Endothelial cell of umbilical vein (primary cell): Measurements from ENCODE around the gene ISG15. TPM values are rescaled to one million over a fixed set of nuclear protein-coding genes. Genes with fewer than 3 reads are reported as not detected.

Experiments
- BruUV-seq: library from RNA; stranded (reverse); fragments of 400-500 nt; replicated peaks from 2 replicates; lab custom pipeline; 2021; lab: Mats Ljungman, UMichigan
- CTCF ChIA-PET: fragments of 300-600, 350-600 bp; sonication (Branson Sonifier 250); formaldehyde crosslinking; loops from one replicate; lab custom pipeline; 2021; ENCODE audit warnings: antibody characterized with exemption, inconsistent platforms; lab: Charles Lee
- POLR2A ChIA-PET: fragments of 300-600, 350-600 bp; sonication (Branson Sonifier 250); formaldehyde crosslinking; loops from one replicate; lab custom pipeline; 2021; ENCODE audit warnings: antibody characterized with exemption, inconsistent platforms; lab: Charles Lee
- DNase-seq: peaks from one replicate; pipeline ENCODE4 v3.0.0-alpha.2; 2011; ENCODE audit warnings: low read depth, low spot score
- FAIRE-seq: peaks from 2 replicates; lab custom pipeline; 2011; peaks lifted over from hg19 to GRCh38; lab: Jason Lieb, UNC
- H2AFZ ChIP-seq: 2 replicates; pipeline ENCODE4 v1.6.0; 2012; ENCODE audit warnings: low read depth, low read length, control low read depth, inconsistent platforms
- H3K27ac ChIP-seq: 2 replicates; pipeline ENCODE4 v1.5.1; 2011; ENCODE audit warnings: low read depth, mild to moderate bottlenecking, control low read depth, low read length, moderate library complexity; ENCODE audit not compliant: insufficient read depth
- H3K27me3 ChIP-seq, 2 experiments: 2 replicates each; pipeline versions ENCODE4 v1.6.0 to v1.6.1; 2011; ENCODE audit warnings: low read length in 2 of 2, mixed read lengths in 1 of 2; ENCODE audit not compliant: control insufficient read depth in 2 of 2, insufficient read depth in 2 of 2
- H3K36me3 ChIP-seq, 2 experiments: 2 replicates in 1 of 2; 3 replicates in 1 of 2; pipeline ENCODE4 v1.5.1; 2011; ENCODE audit warnings: low read length in 2 of 2, mild to moderate bottlenecking in 1 of 2, moderate library complexity in 1 of 2; ENCODE audit not compliant: control insufficient read depth in 2 of 2, insufficient read depth in 2 of 2; ENCODE audit errors: extremely low read depth in 1 of 2
- H3K4me1 ChIP-seq: 3 replicates; pipeline ENCODE4 v1.5.1; 2011; ENCODE audit warnings: mild to moderate bottlenecking, low read length; ENCODE audit not compliant: control insufficient read depth, insufficient read depth; ENCODE audit errors: extremely low read depth
- H3K4me2 ChIP-seq: 2 replicates; pipeline ENCODE4 v1.6.1; 2011; ENCODE audit warnings: low read length, control low read depth, mixed read lengths; ENCODE audit not compliant: insufficient read depth
- H3K4me3 ChIP-seq, 3 experiments: fragments of 200-600 bp in 1 of 3; sonication (generic), shearing (Covaris generic) in 1 of 3; replicated peaks in 1 of 3; 2 replicates each; pipeline ENCODE4 v1.5.1; 2011 to 2016; ENCODE audit warnings: control low read depth in 3 of 3, low read length in 3 of 3, mild to moderate bottlenecking in 2 of 3, inconsistent platforms in 1 of 3, low read depth in 1 of 3, moderate library complexity in 1 of 3; ENCODE audit not compliant: insufficient read depth in 1 of 3
- H3K79me2 ChIP-seq: 2 replicates; pipeline ENCODE4 v1.6.0; 2012; ENCODE audit warnings: low read length, inconsistent platforms; ENCODE audit not compliant: control insufficient read depth, insufficient read depth
- H3K9ac ChIP-seq: replicated peaks from 2 replicates; pipeline ENCODE3; 2011; ENCODE audit warnings: low read length, control low read depth; ENCODE audit not compliant: insufficient read depth; ENCODE audit errors: extremely low read depth
- H3K9me1 ChIP-seq: replicated peaks from 3 replicates; pipeline ENCODE4 v1.6.0; 2011; ENCODE audit warnings: mild to moderate bottlenecking, low read length; ENCODE audit not compliant: control insufficient read depth, insufficient read depth; ENCODE audit errors: extremely low read depth
- H3K9me3 ChIP-seq: replicated peaks from 2 replicates; pipeline ENCODE4 v1.5.1; 2012; ENCODE audit warnings: low read length, inconsistent platforms; ENCODE audit not compliant: control insufficient read depth, insufficient read depth
- H4K20me1 ChIP-seq: replicated peaks from 2 replicates; pipeline ENCODE3; 2011; ENCODE audit warnings: mild to moderate bottlenecking, low read length; ENCODE audit not compliant: control insufficient read depth, insufficient read depth; ENCODE audit errors: extremely low read depth
- CTCF ChIP-seq, 2 donors: IDR thresholded peaks; 1 replicate in 1 of 2; 2 replicates in 1 of 2; pipeline ENCODE4 v1.5.1; 2011; ENCODE audit warnings: low read length in 2 of 2, mild to moderate bottlenecking in 2 of 2, moderate library complexity in 2 of 2, control low read depth in 1 of 2, inconsistent platforms in 1 of 2, low read depth in 1 of 2; ENCODE audit not compliant: insufficient read depth in 1 of 2; ENCODE audit errors: extremely low read depth in 1 of 2
- EZH2 ChIP-seq: IDR thresholded peaks from 2 replicates; pipeline ENCODE4 v1.6.1; 2012; ENCODE audit warnings: borderline replicate concordance, low read depth, mild to moderate bottlenecking, moderate library complexity, low read length, inconsistent platforms; ENCODE audit not compliant: severe bottlenecking
- GATA2 ChIP-seq: IDR thresholded peaks from 2 replicates; pipeline ENCODE4 v1.7.0; 2011; ENCODE audit warnings: low read depth, mild to moderate bottlenecking, moderate library complexity, mixed read lengths, low read length; ENCODE audit not compliant: insufficient read length, insufficient read depth
- JUN ChIP-seq: IDR thresholded peaks from 2 replicates; pipeline ENCODE4 v1.6.1; 2011; ENCODE audit warnings: borderline replicate concordance, low read depth; ENCODE audit not compliant: insufficient read length, insufficient read depth
- MAX ChIP-seq: IDR thresholded peaks from 2 replicates; pipeline ENCODE4 v1.6.1; 2011; ENCODE audit not compliant: insufficient read depth, insufficient read length
- MYC ChIP-seq: IDR thresholded peaks from one replicate; pipeline ENCODE4 v1.6.1; 2011; ENCODE audit warnings: mild to moderate bottlenecking, low read depth, low read length
- POLR2A ChIP-seq: IDR thresholded peaks from 2 replicates; pipeline ENCODE4 v1.6.1; 2012; ENCODE audit warnings: low read depth, mild to moderate bottlenecking, control low read depth, low read length
- POLR2AphosphoS5 ChIP-seq: IDR thresholded peaks from 2 replicates; pipeline ENCODE4 v1.6.1; 2012; ENCODE audit warnings: low read depth, mild to moderate bottlenecking, control low read depth, low read length, moderate library complexity; ENCODE audit not compliant: insufficient read depth
- dilution Hi-C: fragments of 300-500 bp; cut with MboI; formaldehyde crosslinking; loops from one replicate; pipeline ENCODE4 v1.15.0; 2019; ENCODE audit warnings: low sequenced_read_pairs; ENCODE audit not compliant: extremely low pct_ligation_motif_present
- intact Hi-C: fragments of 100-400 bp; cut with micrococcal nuclease; formaldehyde crosslinking; loops from one replicate; pipeline ENCODE4 v1.10.0; 2022
- polyA plus RNA-seq, 4 experiments: library from polyadenylated mRNA; depleted of rRNA in 3 of 4; stranded (reverse) in 3 of 4; unstranded in 1 of 4; fragments of >200 nt; gene quantifications; 2 replicates each; pipeline versions ENCODE4 v1.2.1 to v1.2.3, GENCODE V29; 2011 to 2012; ENCODE audit warnings: missing spikeins in 1 of 4
- total RNA-seq: library from RNA; stranded (reverse); gene quantifications from 2 replicates; pipeline ENCODE4 v1.2.3, GENCODE V29; 2021

The ISG15 gene
- total and polyA plus RNA-seq, 2 donors (not counting 3 experiments of a cell fraction or from before 2014, with no cell fraction given), result 44.6 to 154 TPM

- ChIA-PET POLR2A (no interaction called here), CTCF (interaction anchor here (1.0 to 5.1 kb wide), 6 partner anchors 15 to 310 kb away, joined by 3 to 77 read pairs (median 6); partner anchors contain the start of gene PLEKHN1)
- TF ChIP-seq CTCF (IDR thresholded peaks at IDR 0.05; ENCODE audit: extremely low read depth in 1 of 2, insufficient read depth in 1 of 2, low read depth in 1 of 2, low read length in 2 of 2) (no peak), EZH2 (no peak), GATA2 (no peak), MYC (no peak), POLR2A (no peak)
- Histone ChIP-seq H3K27me3 (peaks cover 0 to 2% of the 10 kb centered on the region in 2 experiments), H2AFZ (no peak overlapping the region), H3K79me2 (no peaks in the 10 kb centered on the region), H3K27ac (no peak overlapping the region), H3K9me1 (no peaks in the 10 kb centered on the region), H4K20me1 (no peaks in the 10 kb centered on the region), H3K4me3 (no peak overlapping the region), H3K36me3 (no peaks in the 10 kb centered on the region), H3K9me3 (no peaks in the 10 kb centered on the region), H3K9ac (no peak overlapping the region), H3K4me1 (no peaks in the 10 kb centered on the region), H3K4me2 (no peak overlapping the region)
- FAIRE-seq (no peak), DNase-seq (no peak)
- no TSS peak for BruUV-seq
- dilution Hi-C loops (no loop called here), intact Hi-C loops (no loop called here)
Measured at GRCh38 chr1:981491-981954, 31.8 kb upstream of the ISG15 start.

GRCh38 chr1:981955-982558 is 31.2 kb upstream of the ISG15 start, which contains the start of gene PERM1:
PERM1 (minus strand) TSS chr1:982093; CDS start chr1:981029, 1,064 bp downstream.
- ChIA-PET CTCF (interaction anchor here (1.1 to 5.1 kb wide), 9 partner anchors 12 to 309 kb away, joined by 3 to 77 read pairs (median 13); partner anchors contain the start of gene PLEKHN1), POLR2A (no interaction called here)
- H3K4me1 ChIP-seq, result no peaks in the 10 kb centered on the region
- H3K4me3 ChIP-seq, result no peak within 1 kb of the TSS
- H4K20me1 ChIP-seq, result no peaks in the 10 kb centered on the region
- H3K27me3 ChIP-seq, result peaks cover 0 to 2% of the 10 kb centered on the region in 2 experiments
- H3K36me3 ChIP-seq, result no peaks in the 10 kb centered on the region
- H3K9ac ChIP-seq, result no peak within 1 kb of the TSS
- H3K4me2 ChIP-seq, result no peak within 1 kb of the TSS
- dilution Hi-C loops (no loop called here), intact Hi-C loops (no loop called here)
- FAIRE-seq (no peak), DNase-seq (no peak)
- no peaks in the 10 kb centered on the region for H3K9me3 ChIP-seq
- no peaks in the 10 kb centered on the region for H3K79me2 ChIP-seq
- BruUV-seq, result no TSS peak
- no peak within 1 kb of the TSS for H2AFZ ChIP-seq
- H3K27ac ChIP-seq, result no peak within 1 kb of the TSS
- no peak for TF ChIP-seq GATA2
- TF ChIP-seq EZH2, result no peak
- TF ChIP-seq JUN, result no peak
- TF ChIP-seq MAX, result no peak
- no peak for TF ChIP-seq POLR2AphosphoS5
- no peak for TF ChIP-seq MYC
- TF ChIP-seq CTCF (IDR thresholded peaks at IDR 0.05; ENCODE audit: extremely low read depth in 1 of 2, insufficient read depth in 1 of 2, low read depth in 1 of 2, low read length in 2 of 2), result no peak
- no peaks in the 10 kb centered on the region for H3K9me1 ChIP-seq
